K562 (cell line): ENCODE measurements around the gene PGAP3. TPM values are rescaled to one million over a fixed set of nuclear protein-coding genes. Genes with fewer than 3 reads are reported as not detected.

Source experiments
- CHD2 ChIP-seq: IDR thresholded peaks from 2 replicates; pipeline ENCODE4 v1.6.1; 2011; ENCODE audit warnings: low read depth, low read length
- CTBP1 ChIP-seq: fragments of 450-650 bp; IDR thresholded peaks from 2 replicates; pipeline ENCODE4 v1.6.1; 2016; ENCODE audit warnings: borderline replicate concordance
- DACH1 ChIP-seq: fragments of 450-650 bp; IDR thresholded peaks from 2 replicates; pipeline ENCODE4 v1.6.1; 2018; ENCODE audit not compliant: partially characterized antibody
- ERF ChIP-seq: fragments of 450-650 bp; formaldehyde crosslinking; IDR thresholded peaks from 2 replicates; pipeline ENCODE4 v1.4.0; 2020; ENCODE audit warnings: mild to moderate bottlenecking, mixed read lengths
- EWSR1 ChIP-seq: fragments of 450-650 bp; IDR thresholded peaks from 2 replicates; pipeline ENCODE4 v1.6.1; 2018; ENCODE audit warnings: borderline replicate concordance, mild to moderate bottlenecking, low read depth, moderate library complexity; ENCODE audit not compliant: partially characterized antibody
- FOXK2 ChIP-seq, 2 experiments: fragments of 450-650 bp; IDR thresholded peaks in 1 of 2; conservative IDR thresholded peaks in 1 of 2; 2 replicates each; pipeline ENCODE4 v1.6.1; 2016; ENCODE audit warnings: low read depth in 2 of 2, mild to moderate bottlenecking in 1 of 2
- POLR2AphosphoS2 ChIP-seq: IDR thresholded peaks from 2 replicates; pipeline ENCODE4 v1.6.1; 2012; ENCODE audit warnings: low read length, improper control_type of control experiment
- RFX5 ChIP-seq: IDR thresholded peaks from 2 replicates; pipeline ENCODE4 v1.6.1; 2011; ENCODE audit warnings: low read depth, mild to moderate bottlenecking, improper control_type of control experiment, low read length
- SMARCB1 ChIP-seq: IDR thresholded peaks from 2 replicates; pipeline ENCODE4 v1.6.1; 2011; ENCODE audit warnings: improper control_type of control experiment, low read depth; ENCODE audit not compliant: insufficient read length
- SUPT5H ChIP-seq: fragments of 450-650 bp; IDR thresholded peaks from 2 replicates; pipeline ENCODE4 v1.6.1; 2016
- ZKSCAN1 ChIP-seq: fragments of 150-350 bp; IDR thresholded peaks from 2 replicates; pipeline ENCODE4 v1.6.1; 2016; ENCODE audit warnings: low read depth, low read length
- ZNF263 ChIP-seq: sonication (generic); formaldehyde crosslinking; IDR thresholded peaks from 2 replicates; pipeline ENCODE4 v1.8.0; 2022; ENCODE audit warnings: mild to moderate bottlenecking, missing genetic modification reagents, borderline replicate concordance
- ZNF583 ChIP-seq: fragments of 250-450 bp; sonication (Bioruptor Pico); IDR thresholded peaks from 2 replicates; pipeline ENCODE4 v1.4.0; 2020
- ZNF586 ChIP-seq: fragments of 450-650 bp; formaldehyde crosslinking; conservative IDR thresholded peaks from 2 replicates; pipeline ENCODE4 v1.4.0; 2020; ENCODE audit warnings: mild to moderate bottlenecking, moderate library complexity
- ZNF695 ChIP-seq: fragments of 450-650 bp; formaldehyde crosslinking; IDR thresholded peaks from 2 replicates; pipeline ENCODE4 v1.4.0; 2020; ENCODE audit warnings: mild to moderate bottlenecking, moderate library complexity
- polyA plus RNA-seq, 8 experiments: library from polyadenylated mRNA; depleted of rRNA in 4 of 8; stranded (reverse) in 5 of 8; unstranded in 3 of 8; fragments of >200 nt; fragmentation: Nextera tagmentation in 2 of 8; fragmentation: Illumina TruSeq in 1 of 8; extraction: Ambion mirVana in 2 of 8; extraction: Trizol in 1 of 8; gene quantifications; 2 replicates each; pipeline versions ENCODE4 v1.2.1 to v1.2.3, GENCODE V29; 2011 to 2014; ENCODE audit warnings: inconsistent platforms in 1 of 8, missing spikeins in 1 of 8
- total RNA-seq, 7 experiments: library from RNA; depleted of rRNA in 6 of 7; stranded (reverse); fragments of >200 nt in 6 of 7; fragmentation: Illumina TruSeq in 2 of 7; extraction: Trizol in 2 of 7; gene quantifications; 2 replicates each; pipeline versions ENCODE4 v1.2.1 to v1.2.3, GENCODE V29; 2011 to 2021; ENCODE audit warnings: low replicate concordance in 1 of 7
- TF ChIP-seq, protein P1 (sequence below): fragments of 450-650 bp; IDR thresholded peaks from 2 replicates; pipeline ENCODE4 v1.6.1; 2018; ENCODE audit not compliant: partially characterized antibody
- TF ChIP-seq, protein P2 (sequence below): fragments of 250-450 bp; sonication (Bioruptor Pico); IDR thresholded peaks from 2 replicates; pipeline ENCODE4 v1.4.0; 2020; ENCODE audit warnings: mild to moderate bottlenecking
- TF ChIP-seq, protein P3 (sequence below): fragments of 250-450 bp; sonication (Bioruptor Pico); IDR thresholded peaks from 2 replicates; pipeline ENCODE4 v1.9.0; 2021; ENCODE audit warnings: mild to moderate bottlenecking
- TF ChIP-seq, protein P4 (sequence below), 2 experiments: fragments of 450-650 bp in 1 of 2; sonication (generic) in 1 of 2; formaldehyde crosslinking in 1 of 2; IDR thresholded peaks in 1 of 2; conservative IDR thresholded peaks in 1 of 2; 2 replicates each; pipeline versions ENCODE4 v1.6.1 to v1.8.1; 2016 to 2023; ENCODE audit warnings: mild to moderate bottlenecking in 2 of 2, moderate library complexity in 2 of 2, inconsistent platforms in 1 of 2, missing genetic modification reagents in 1 of 2
- TF ChIP-seq, protein P5 (sequence below): IDR thresholded peaks from 2 replicates; pipeline ENCODE4 v1.6.1; 2011; ENCODE audit warnings: borderline replicate concordance, low read depth, mild to moderate bottlenecking, moderate library complexity, low read length; ENCODE audit not compliant: insufficient read depth, poor library complexity, severe bottlenecking

Gene PGAP3
- total and polyA plus RNA-seq, 9 of the 15 experiments (the other 6 are each of a cell fraction or from before 2014, with no cell fraction given): 0.38 to 9.4 (median 4.5) TPM

DNA sequence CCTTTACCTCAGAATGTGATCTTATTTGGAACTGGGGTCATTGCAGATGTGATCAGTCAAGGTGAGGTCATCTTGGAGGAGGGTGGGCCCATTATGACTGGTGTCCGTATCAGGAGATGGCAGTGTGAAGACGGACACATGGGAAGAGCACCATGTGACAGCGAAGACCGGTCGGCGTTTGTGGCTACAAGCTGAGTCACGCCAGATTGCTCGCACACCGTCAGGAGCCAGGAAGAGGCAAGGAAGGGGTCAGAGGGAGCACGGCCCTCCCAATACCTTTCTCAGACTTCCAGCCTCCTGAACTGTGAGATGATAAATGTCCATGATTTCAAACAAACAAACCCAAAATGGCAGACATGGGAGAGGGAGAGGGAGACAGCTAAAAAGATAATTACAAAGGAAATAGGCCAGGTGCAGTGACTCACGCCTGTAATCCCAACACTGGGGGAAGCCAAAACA, 37.7 kb downstream of the PGAP3 start (continued):
- TF ChIP-seq, protein P1, sequence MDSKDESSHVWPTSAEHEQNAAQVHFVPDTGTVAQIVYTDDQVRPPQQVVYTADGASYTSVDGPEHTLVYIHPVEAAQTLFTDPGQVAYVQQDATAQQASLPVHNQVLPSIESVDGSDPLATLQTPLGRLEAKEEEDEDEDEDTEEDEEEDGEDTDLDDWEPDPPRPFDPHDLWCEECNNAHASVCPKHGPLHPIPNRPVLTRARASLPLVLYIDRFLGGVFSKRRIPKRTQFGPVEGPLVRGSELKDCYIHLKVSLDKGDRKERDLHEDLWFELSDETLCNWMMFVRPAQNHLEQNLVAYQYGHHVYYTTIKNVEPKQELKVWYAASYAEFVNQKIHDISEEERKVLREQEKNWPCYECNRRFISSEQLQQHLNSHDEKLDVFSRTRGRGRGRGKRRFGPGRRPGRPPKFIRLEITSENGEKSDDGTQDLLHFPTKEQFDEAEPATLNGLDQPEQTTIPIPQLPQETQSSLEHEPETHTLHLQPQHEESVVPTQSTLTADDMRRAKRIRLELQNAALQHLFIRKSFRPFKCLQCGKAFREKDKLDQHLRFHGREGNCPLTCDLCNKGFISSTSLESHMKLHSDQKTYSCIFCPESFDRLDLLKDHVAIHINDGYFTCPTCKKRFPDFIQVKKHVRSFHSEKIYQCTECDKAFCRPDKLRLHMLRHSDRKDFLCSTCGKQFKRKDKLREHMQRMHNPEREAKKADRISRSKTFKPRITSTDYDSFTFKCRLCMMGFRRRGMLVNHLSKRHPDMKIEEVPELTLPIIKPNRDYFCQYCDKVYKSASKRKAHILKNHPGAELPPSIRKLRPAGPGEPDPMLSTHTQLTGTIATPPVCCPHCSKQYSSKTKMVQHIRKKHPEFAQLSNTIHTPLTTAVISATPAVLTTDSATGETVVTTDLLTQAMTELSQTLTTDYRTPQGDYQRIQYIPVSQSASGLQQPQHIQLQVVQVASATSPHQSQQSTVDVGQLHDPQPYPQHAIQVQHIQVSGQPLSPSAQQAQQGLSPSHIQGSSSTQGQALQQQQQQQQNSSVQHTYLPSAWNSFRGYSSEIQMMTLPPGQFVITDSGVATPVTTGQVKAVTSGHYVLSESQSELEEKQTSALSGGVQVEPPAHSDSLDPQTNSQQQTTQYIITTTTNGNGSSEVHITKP: peak; percentile 57
- TF ChIP-seq CHD2: no peak
- TF ChIP-seq, protein P2, sequence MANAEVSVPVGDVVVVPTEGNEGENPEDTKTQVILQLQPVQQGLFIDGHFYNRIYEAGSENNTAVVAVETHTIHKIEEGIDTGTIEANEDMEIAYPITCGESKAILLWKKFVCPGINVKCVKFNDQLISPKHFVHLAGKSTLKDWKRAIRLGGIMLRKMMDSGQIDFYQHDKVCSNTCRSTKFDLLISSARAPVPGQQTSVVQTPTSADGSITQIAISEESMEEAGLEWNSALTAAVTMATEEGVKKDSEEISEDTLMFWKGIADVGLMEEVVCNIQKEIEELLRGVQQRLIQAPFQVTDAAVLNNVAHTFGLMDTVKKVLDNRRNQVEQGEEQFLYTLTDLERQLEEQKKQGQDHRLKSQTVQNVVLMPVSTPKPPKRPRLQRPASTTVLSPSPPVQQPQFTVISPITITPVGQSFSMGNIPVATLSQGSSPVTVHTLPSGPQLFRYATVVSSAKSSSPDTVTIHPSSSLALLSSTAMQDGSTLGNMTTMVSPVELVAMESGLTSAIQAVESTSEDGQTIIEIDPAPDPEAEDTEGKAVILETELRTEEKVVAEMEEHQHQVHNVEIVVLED: no peak; the same call in 1 of the 2 replicates
- TF ChIP-seq ZKSCAN1: no peak
- no peak for TF ChIP-seq EWSR1
- TF ChIP-seq DACH1: peak; percentile 19
- TF ChIP-seq ZNF263: peak; percentile 89
- no peak for TF ChIP-seq SMARCB1
- TF ChIP-seq ZNF695 (CRISPR knock-in tag): no peak
- TF ChIP-seq, protein P3, sequence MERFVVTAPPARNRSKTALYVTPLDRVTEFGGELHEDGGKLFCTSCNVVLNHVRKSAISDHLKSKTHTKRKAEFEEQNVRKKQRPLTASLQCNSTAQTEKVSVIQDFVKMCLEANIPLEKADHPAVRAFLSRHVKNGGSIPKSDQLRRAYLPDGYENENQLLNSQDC (CRISPR knock-in tag): no peak; the same call in 1 of the 2 replicates
- no peak for TF ChIP-seq ZNF586 (CRISPR knock-in tag)
- TF ChIP-seq, protein P4, sequence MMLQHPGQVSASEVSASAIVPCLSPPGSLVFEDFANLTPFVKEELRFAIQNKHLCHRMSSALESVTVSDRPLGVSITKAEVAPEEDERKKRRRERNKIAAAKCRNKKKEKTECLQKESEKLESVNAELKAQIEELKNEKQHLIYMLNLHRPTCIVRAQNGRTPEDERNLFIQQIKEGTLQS (IDR thresholded peaks at IDR 0.05): peak; percentile 97
- TF ChIP-seq, protein P4 (CRISPR knock-in tag; conservative IDR thresholded peaks at IDR 0.05): no peak; the same call in 1 of the 2 replicates
- peak; percentile 93 for TF ChIP-seq CTBP1
- peak; percentile 89 to 91 for TF ChIP-seq FOXK2 (conservative IDR thresholded peaks at IDR 0.05 in 1 of 2, IDR thresholded peaks at IDR 0.05 in 1 of 2; ENCODE audit: low read depth in 2 of 2)
- TF ChIP-seq ZNF583 (CRISPR knock-in tag): peak; percentile 91
- no peak for TF ChIP-seq RFX5
- TF ChIP-seq, protein P5, sequence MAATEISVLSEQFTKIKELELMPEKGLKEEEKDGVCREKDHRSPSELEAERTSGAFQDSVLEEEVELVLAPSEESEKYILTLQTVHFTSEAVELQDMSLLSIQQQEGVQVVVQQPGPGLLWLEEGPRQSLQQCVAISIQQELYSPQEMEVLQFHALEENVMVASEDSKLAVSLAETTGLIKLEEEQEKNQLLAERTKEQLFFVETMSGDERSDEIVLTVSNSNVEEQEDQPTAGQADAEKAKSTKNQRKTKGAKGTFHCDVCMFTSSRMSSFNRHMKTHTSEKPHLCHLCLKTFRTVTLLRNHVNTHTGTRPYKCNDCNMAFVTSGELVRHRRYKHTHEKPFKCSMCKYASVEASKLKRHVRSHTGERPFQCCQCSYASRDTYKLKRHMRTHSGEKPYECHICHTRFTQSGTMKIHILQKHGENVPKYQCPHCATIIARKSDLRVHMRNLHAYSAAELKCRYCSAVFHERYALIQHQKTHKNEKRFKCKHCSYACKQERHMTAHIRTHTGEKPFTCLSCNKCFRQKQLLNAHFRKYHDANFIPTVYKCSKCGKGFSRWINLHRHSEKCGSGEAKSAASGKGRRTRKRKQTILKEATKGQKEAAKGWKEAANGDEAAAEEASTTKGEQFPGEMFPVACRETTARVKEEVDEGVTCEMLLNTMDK: no peak
- TF ChIP-seq SUPT5H: peak; percentile 60; the same call in 1 of the 2 replicates
- TF ChIP-seq ERF (CRISPR knock-in tag): no peak
- TF ChIP-seq POLR2AphosphoS2: no peak
